Right cardiac atrium (tissue), 5 donors: ENCODE data around the gene JAZF1. TPM values are rescaled to one million over a fixed set of nuclear protein-coding genes. Genes with fewer than 3 reads are reported as not detected.

Experiments
- ATAC-seq, 2 donors: fragments of 200-7000 bp; cut with Tn5 transposase; one replicate each; pipeline versions ENCODE4 v1.8.0 to v1.9.1; 2020; ENCODE audit warnings: moderate library complexity in 2 of 2, mild to moderate bottlenecking in 1 of 2
- DNase-seq, 3 donors: peaks; one replicate each; pipeline ENCODE4 v3.0.0-alpha.2; 2020
- H3K27ac ChIP-seq: one replicate; pipeline ENCODE4 v1.5.1; 2013; ENCODE audit warnings: mild to moderate bottlenecking, low read length, control low read depth, moderate library complexity
- H3K27me3 ChIP-seq: one replicate; pipeline ENCODE4 v1.6.1; 2013; ENCODE audit not compliant: control insufficient read depth, insufficient read depth
- H3K4me1 ChIP-seq: one replicate; pipeline ENCODE4 v1.6.1; 2013; ENCODE audit warnings: low read length; ENCODE audit not compliant: control insufficient read depth, insufficient read depth
- H3K4me3 ChIP-seq: one replicate; pipeline ENCODE4 v1.5.1; 2013; ENCODE audit warnings: low read length, control low read depth
- H3K9me3 ChIP-seq: one replicate; pipeline ENCODE4 v1.6.1; 2013; ENCODE audit warnings: low read length; ENCODE audit not compliant: control insufficient read depth
- WGBS: extraction: QIAGEN DNeasy Blood & Tissue Kit; methylation state at CpG from one replicate; pipeline ENCODE4 v1.1.7; 2013; 5-methylcytosine and 5-hydroxymethylcytosine counted together
- intact Hi-C, 4 donors: fragments of 100-400 bp; cut with DNase I; formaldehyde crosslinking; loops; one replicate each; pipeline versions ENCODE4 v1.11.0 to v1.14.0; 2022 to 2023
- polyA plus RNA-seq: library from polyadenylated mRNA; stranded (reverse); fragments of 200-250 nt; gene quantifications from one replicate; pipeline ENCODE4 v1.2.3, GENCODE V29; 2013
- total RNA-seq, 4 donors: library from RNA; stranded (reverse); fragmentation: NEBNext Ultra II Directional; extraction: Animal tissue kit (Norgen Biotek cat#: 25700); gene quantifications; one replicate each; pipeline ENCODE4 v1.2.1, GENCODE V29; 2021
- donor health status: healthy with polysubstance abuse.
- donor health status: DM: no; HTN: yes; CAD: no.
- donor health status: DM: no; HTN: no; CAD: no.
- donor health status: DM: no; HTN: yes; CAD: no; lungs with severe emphysema.
- donor health status: DM: yes; HTN: yes; CAD: no.

Gene JAZF1
- total and polyA plus RNA-seq, 5 donors = 12.9 to 27.4 (median 23.9) TPM

DNA sequence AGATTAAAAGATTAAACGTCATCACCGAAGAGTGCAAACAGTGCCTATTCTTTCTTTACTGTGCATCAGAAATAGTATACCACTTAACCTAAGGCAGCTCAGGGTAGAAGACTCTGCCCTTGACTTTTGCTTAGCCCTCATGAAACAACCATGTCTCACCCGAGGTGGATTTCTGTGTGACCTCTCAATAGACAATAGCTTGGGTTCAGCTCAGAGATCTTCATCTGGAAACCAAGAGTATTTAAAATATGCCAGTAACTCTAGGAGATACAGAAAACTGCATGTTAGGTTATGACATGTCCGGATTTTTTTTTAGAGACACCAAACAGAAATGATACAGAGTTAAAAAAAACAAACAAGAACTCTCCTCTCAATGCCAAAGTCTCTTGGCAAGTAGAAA is 75.8 kb downstream of the JAZF1 start:
- intact Hi-C loops = no loop called here
- Histone ChIP-seq H3K27ac (peak overlapping the region; percentile 58), H3K9me3 (no peaks in the 10 kb centered on the region), H3K4me1 (peaks cover 15% of the 10 kb centered on the region), H3K4me3 (no peak overlapping the region), H3K27me3 (no peaks in the 10 kb centered on the region)
- WGBS = 67% methylated on average over 4 of the region's 4 CpGs
- DNase-seq (no peak), ATAC-seq (no peak)

DNA sequence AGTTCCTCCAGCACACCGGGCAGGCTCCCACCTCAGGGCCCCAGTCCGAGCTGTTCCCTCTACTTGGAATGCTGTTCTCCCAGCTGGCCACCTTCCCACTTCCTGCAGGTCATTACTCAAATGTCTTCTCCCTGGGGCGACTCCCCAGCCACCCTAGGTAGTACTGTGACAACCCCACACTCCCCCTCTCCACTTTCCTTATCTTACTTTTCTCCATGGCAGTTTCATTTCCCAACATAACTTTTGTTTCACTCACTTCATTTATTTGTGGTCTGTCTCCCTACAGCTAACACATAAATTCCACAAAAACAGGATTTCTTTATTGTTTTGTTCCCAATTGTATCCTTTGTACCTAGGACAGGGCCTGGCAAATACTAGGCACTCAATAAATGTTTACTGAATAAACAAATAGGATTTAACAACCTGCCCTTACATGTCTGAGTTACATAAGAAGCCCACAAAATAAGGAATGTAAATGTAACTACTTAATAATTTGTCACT is 76.5 kb downstream of the JAZF1 start:
- peak overlapping the region; percentile 9 for H3K27ac ChIP-seq
- H3K4me1 ChIP-seq = peaks cover 15% of the 10 kb centered on the region
- ATAC-seq (peak; percentile 8 to 33), DNase-seq (peak in 2 of 3 donors; percentile 59 to 62)
- no peak overlapping the region for H3K4me3 ChIP-seq
- H3K27me3 ChIP-seq = no peaks in the 10 kb centered on the region
- WGBS = 57% methylated on average over 3 of the region's 3 CpGs
- H3K9me3 ChIP-seq = no peaks in the 10 kb centered on the region
- intact Hi-C loops = no loop called here

- H3K9me3 ChIP-seq = no peaks in the 10 kb centered on the region
- ATAC-seq (peak; percentile 53 to 63), DNase-seq (no peak)
- WGBS = 70% methylated on average over 6 of the region's 6 CpGs
- peak overlapping the region; percentile 19 for H3K27ac ChIP-seq
- H3K4me3 ChIP-seq = no peak overlapping the region
- peaks cover 12% of the 10 kb centered on the region for H3K4me1 ChIP-seq
- no peaks in the 10 kb centered on the region for H3K27me3 ChIP-seq
- intact Hi-C loops = no loop called here
These were observed 77.8 kb downstream of the JAZF1 start for GRCh38 chr7:28102797-28103196.

DNA sequence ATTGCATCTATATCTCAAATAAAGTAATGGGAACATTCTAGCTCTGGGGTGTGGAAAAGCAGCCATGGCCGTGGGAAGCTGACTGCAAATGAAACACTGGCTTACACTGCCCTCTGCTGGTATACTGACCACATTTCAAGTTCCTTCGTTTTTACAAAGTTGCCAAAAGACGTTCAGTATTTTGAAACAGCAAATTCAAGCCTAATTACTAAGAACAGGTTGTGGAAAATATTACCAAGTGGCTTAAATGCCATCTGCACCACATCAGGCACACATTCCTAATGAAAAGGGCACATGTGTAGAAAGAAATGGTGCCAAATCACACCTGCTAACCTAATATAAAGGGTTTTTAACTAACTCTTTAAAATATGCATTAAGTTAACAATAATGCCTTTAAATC is 83.9 kb downstream of the JAZF1 start:
- H3K27me3 ChIP-seq = no peaks in the 10 kb centered on the region
- intact Hi-C loops = loop anchor here in 1 of 4 donors (10.0 kb wide), 1 partner anchor 902 kb away; no protein-coding TSS in a partner anchor
- no peaks in the 10 kb centered on the region for H3K9me3 ChIP-seq
- no peak overlapping the region for H3K4me3 ChIP-seq
- ATAC-seq (peak; percentile 71 to 74), DNase-seq (peak in 2 of 3 donors; percentile 33 to 50)
- WGBS = under 1% methylated on average over 3 of the region's 3 CpGs
- no peak overlapping the region for H3K27ac ChIP-seq
- H3K4me1 ChIP-seq = peaks cover 2% of the 10 kb centered on the region

DNA sequence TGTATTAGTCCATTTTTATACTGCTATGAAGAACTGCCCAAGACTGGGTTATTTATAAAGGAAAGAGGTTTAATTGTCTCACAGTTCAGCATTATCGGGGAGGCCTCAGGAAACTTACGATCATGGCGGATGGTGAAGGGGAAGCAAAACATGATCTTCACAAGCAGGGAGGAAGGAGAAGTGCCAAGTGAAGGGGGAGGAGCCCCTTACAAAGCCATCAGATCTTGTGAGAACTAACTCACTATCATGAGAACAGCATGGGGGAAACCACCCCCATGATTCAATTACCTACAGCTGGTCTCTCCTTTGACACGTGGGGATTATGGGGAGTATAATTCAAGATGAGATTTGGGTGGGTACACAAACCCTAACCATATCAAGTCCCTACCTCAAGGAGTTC is 85.4 kb downstream of the JAZF1 start:
- H3K27me3 ChIP-seq = no peaks in the 10 kb centered on the region
- intact Hi-C loops = loop anchor here in 1 of 4 donors (10.0 kb wide), 1 partner anchor 900 kb away; no protein-coding TSS in a partner anchor
- no peaks in the 10 kb centered on the region for H3K9me3 ChIP-seq
- peaks cover 2% of the 10 kb centered on the region for H3K4me1 ChIP-seq
- WGBS = 88% methylated on average over 4 of the region's 4 CpGs
- H3K27ac ChIP-seq = no peak overlapping the region
- DNase-seq (no peak), ATAC-seq (no peak)
- no peak overlapping the region for H3K4me3 ChIP-seq

DNA sequence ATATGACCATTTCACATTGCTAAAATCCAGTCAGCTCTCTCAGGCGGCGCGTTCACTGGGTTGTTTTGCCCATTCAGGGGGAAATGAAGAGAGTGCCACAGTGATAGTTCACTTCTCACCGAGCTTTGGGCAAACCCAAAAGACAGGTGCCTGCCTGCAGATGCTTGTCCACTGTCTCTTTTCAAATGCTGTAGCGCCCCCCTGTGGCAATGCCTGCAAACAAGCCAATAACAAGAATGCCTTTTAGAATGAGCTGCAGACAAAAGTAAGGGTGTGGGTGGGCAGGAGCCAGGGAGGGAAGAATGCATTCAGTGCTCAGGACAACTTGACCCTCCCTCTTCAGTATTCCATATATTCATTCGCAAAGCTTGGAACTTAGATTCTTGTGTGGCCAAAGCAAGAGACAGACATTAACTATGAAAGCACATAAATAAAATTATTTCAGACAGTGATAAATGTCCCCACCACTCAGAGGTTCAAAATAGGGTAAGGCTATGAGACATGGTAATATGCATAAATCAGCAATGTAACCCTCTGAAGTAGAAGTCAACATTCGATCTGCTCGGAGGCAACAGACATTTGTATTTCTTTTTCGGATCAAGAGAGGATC is 86.9 kb downstream of the JAZF1 start:
- Histone ChIP-seq H3K27ac (no peak overlapping the region), H3K9me3 (no peaks in the 10 kb centered on the region), H3K4me3 (no peak overlapping the region), H3K4me1 (peaks cover 2% of the 10 kb centered on the region), H3K27me3 (no peaks in the 10 kb centered on the region)
- intact Hi-C loops = loop anchor here in 1 of 4 donors (10.0 kb wide), 1 partner anchor 899 kb away; no protein-coding TSS in a partner anchor
- 79% methylated on average over 9 of the region's 9 CpGs for WGBS
- DNase-seq = peak; percentile 61 to 85 (median 74)
- no peak for ATAC-seq

GRCh38 chr7:28091190-28091589 is 89.4 kb downstream of the JAZF1 start:
- intact Hi-C loops = loop anchor here in 1 of 4 donors (10.0 kb wide), 1 partner anchor 896 kb away; no protein-coding TSS in a partner anchor
- no peak overlapping the region for H3K4me3 ChIP-seq
- no peak overlapping the region for H3K27ac ChIP-seq
- no peak for ATAC-seq
- peaks cover 2% of the 10 kb centered on the region for H3K4me1 ChIP-seq
- DNase-seq = no peak
- no peaks in the 10 kb centered on the region for H3K9me3 ChIP-seq
- no peaks in the 10 kb centered on the region for H3K27me3 ChIP-seq
- WGBS = 93% methylated on average over 1 of the region's 1 CpG

GRCh38 chr7:28088901-28089714 is 91.5 kb downstream of the JAZF1 start:
- no peak for ATAC-seq
- intact Hi-C loops = loop anchor here in 1 of 4 donors (10.0 kb wide), 1 partner anchor 894 kb away; no protein-coding TSS in a partner anchor
- WGBS = 96% methylated on average over 6 of the region's 6 CpGs

GRCh38 chr7:28088032-28088431 is 92.6 kb downstream of the JAZF1 start:
- Histone ChIP-seq H3K4me1 (no peaks in the 10 kb centered on the region), H3K27me3 (no peaks in the 10 kb centered on the region), H3K4me3 (no peak overlapping the region), H3K27ac (no peak overlapping the region), H3K9me3 (no peaks in the 10 kb centered on the region)
- 60% methylated on average over 4 of the region's 4 CpGs for WGBS
- ATAC-seq (peak; percentile 59 to 61), DNase-seq (no peak)
- intact Hi-C loops = loop anchor here in 1 of 4 donors (10.0 kb wide), 1 partner anchor 893 kb away; no protein-coding TSS in a partner anchor

More at GRCh38 chr7:28088901-28089714, 91.5 kb downstream of the JAZF1 start:
- no peak overlapping the region for H3K27ac ChIP-seq
- no peaks in the 10 kb centered on the region for H3K4me1 ChIP-seq
- H3K4me3 ChIP-seq = no peak overlapping the region
- DNase-seq = no peak
- no peaks in the 10 kb centered on the region for H3K9me3 ChIP-seq
- no peaks in the 10 kb centered on the region for H3K27me3 ChIP-seq

- no peak for ATAC-seq
- DNase-seq = no peak
- H3K27ac ChIP-seq = no peak overlapping the region
- no peaks in the 10 kb centered on the region for H3K27me3 ChIP-seq
- no peak overlapping the region for H3K4me3 ChIP-seq
- 78% methylated on average over 2 of the region's 2 CpGs for WGBS
- H3K9me3 ChIP-seq = no peaks in the 10 kb centered on the region
- intact Hi-C loops = loop anchor here in 1 of 4 donors (10.0 kb wide), 1 partner anchor 891 kb away; no protein-coding TSS in a partner anchor
- H3K4me1 ChIP-seq = peaks cover under 1% of the 10 kb centered on the region
These were observed 94.4 kb downstream of the JAZF1 start for GRCh38 chr7:28086198-28086597.
